Measurements from ENCODE around the gene NXN.
"Not testable (repeated sequence)": the region's sequence is repeated elsewhere in the genome, so short reads cannot be mapped to it uniquely, and the experiment has no call there.

NXN gene

DNA sequence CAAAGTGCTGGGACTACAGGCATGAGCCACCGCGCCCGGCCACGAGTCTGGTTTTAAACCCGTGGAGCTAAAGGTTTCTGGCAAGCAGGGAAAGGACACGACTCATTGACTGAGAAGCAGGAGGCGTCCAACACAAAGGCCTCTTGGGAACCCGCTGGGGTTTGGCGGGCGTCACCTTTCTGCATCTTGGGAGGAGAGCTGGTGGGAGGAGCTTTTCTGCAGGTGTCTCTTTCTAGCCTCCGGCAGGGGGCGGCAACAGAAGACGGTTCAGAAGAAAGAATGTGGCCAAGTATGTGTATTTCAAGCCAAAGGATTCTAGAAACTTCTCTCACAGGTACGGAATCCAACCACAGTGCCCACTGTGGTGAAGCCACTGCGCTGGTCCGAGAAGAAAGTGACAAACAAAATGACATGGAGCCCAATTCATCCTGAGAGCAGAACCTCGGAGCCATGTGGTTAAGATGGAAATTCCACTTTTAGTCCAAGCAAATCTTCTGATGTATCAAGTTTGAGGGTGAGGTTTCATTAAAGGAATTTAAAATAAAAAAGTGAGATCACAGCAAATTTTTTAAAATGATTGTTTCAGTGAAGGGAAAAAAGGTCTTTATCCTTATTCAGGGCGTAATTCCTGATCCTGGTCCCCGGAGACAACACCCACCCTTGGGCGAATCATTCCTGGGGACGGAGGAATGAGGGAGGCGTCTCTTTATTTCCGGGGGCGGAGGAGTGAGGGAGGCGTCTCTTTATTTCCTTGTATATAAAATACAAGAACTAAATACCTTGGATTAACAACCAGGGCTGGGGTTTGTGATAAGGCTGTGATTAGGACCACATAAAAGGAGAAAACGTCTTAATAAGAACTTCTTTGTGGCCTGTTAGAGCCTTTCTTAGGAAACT, 99.8 kb downstream of the NXN start:
- H3K27ac ChIP-seq: no peak overlapping the region
- TF ChIP-seq, protein P1, sequence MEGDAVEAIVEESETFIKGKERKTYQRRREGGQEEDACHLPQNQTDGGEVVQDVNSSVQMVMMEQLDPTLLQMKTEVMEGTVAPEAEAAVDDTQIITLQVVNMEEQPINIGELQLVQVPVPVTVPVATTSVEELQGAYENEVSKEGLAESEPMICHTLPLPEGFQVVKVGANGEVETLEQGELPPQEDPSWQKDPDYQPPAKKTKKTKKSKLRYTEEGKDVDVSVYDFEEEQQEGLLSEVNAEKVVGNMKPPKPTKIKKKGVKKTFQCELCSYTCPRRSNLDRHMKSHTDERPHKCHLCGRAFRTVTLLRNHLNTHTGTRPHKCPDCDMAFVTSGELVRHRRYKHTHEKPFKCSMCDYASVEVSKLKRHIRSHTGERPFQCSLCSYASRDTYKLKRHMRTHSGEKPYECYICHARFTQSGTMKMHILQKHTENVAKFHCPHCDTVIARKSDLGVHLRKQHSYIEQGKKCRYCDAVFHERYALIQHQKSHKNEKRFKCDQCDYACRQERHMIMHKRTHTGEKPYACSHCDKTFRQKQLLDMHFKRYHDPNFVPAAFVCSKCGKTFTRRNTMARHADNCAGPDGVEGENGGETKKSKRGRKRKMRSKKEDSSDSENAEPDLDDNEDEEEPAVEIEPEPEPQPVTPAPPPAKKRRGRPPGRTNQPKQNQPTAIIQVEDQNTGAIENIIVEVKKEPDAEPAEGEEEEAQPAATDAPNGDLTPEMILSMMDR (IDR thresholded peaks at IDR 0.05): peak; percentile 76
- TF ChIP-seq ZFX (IDR thresholded peaks at IDR 0.05; ENCODE audit: borderline replicate concordance): no peak

DNA sequence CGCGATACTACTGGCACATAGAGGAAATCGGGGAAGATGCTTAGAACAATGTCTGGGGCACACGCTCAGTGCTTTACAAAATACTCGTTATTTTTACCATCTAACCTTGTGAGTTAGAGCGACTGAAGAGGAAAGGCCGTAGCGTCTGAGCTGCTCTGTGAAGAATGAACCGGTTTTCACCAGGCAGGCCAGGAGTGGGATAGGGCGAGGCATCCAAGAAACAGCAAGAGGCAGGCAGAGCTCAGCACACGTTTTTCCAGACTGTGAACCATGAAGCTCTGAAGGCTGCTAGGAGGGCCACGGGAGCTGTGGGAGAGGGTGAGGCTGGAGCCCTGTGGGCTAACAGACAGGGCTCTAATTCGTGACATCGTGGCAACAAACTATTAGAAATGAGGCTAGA, 101.9 kb downstream of the NXN start:
- no peak for TF ChIP-seq ZFX (IDR thresholded peaks at IDR 0.05; ENCODE audit: borderline replicate concordance)
- TF ChIP-seq, protein P1 (IDR thresholded peaks at IDR 0.05): no peak
- no peak overlapping the region for H3K27ac ChIP-seq

DNA sequence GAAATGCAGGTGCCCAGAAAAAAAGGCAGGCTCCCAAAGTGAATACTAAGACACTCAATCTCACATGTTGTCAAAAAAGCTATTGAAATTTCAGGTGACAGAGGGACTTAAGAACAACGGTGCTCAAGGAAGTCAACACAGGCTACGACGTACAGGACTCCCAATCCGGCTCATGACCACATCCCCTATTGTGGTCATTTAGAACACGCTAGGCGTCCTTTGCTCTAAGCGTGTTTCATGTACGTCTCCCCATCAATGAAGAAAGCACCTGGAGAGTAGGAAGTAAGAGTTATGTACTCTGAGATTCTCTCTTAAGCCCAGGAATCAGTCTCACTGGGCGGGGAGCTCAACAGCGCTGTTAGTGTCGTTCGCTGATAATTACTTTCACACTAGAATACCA, 103.3 kb downstream of the NXN start:
- TF ChIP-seq ZFX (IDR thresholded peaks at IDR 0.05; ENCODE audit: borderline replicate concordance): no peak
- TF ChIP-seq, protein P1 (IDR thresholded peaks at IDR 0.05): peak; percentile 39
- no peak overlapping the region for H3K27ac ChIP-seq

DNA sequence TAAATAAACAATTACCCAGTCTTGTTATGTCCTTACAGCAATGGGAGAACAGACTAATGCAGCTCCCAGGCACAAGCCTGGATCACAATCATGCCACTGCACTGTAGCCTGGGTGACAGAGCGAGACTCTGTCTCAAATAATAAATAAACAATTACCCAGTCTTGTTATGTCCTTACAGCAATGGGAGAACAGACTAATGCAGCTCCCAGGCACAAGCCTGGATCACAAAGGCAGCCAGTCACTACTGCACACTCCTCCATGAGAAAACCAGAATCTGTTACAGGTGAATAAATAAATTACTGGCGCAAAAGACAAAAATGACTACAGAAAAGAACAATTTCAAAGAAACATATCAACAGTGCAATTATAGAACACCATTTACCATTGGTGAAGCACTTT, 105.0 kb downstream of the NXN start:
- not testable (repeated sequence) for H3K27ac ChIP-seq

DNA sequence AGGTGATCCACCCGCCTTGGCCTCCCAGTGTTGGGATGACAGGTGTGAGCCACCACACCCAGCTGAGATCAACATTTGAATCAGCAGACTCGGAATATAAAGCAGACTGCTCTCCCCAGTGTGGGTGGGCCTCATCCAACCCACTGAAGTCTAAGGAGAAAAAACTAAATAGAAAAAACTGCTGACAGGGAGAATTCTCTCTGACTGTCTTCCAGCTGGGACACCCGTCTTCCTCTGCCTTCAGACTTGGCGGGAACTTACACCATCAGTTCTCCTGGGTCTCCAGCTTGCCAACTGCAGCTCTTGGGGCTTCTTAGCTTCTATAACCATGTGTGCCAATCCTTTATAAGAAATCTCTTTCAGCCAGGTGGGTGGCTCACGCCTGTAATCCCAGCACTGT, 106.7 kb downstream of the NXN start:
- TF ChIP-seq, protein P1 (IDR thresholded peaks at IDR 0.05): no peak
- TF ChIP-seq ZFX (IDR thresholded peaks at IDR 0.05; ENCODE audit: borderline replicate concordance): no peak
- no peak overlapping the region for H3K27ac ChIP-seq

DNA sequence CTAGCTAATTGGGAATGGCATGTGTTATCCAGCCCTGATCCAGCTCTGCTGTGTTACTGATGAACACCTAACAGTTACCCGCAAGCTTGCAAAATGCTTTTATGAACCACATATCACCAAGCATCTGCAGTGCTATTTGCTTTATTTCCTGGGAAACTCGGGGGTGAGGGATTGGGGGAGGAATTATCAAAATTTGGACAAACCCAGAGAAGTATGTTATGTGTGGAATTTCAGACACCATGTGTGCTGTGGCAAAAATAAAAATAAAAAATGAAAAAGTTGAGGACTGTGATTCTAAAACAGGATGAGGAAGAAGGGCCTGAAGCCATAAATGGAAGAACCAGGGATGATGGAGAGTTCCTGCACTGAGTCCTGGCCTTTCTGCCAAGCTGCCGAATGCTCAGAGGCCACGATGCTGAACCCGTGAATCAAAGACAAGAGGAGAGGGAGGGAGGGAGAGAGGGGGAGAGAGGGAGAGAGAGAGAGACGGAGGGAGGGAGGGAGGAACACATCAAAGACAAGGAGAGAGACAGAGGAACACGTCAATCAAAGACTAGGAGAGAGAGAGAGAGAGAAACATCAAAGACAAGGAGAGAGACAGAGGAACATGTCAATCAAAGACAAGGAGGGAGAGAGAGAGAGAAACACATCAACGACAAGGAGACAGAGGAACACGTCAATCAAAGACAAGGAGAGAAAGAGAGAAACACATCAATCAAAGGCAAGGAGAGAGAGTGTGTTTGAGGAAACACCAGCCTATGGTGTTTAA, 107.6 kb downstream of the NXN start:
- TF ChIP-seq, protein P1 (IDR thresholded peaks at IDR 0.05): no peak
- TF ChIP-seq ZFX (IDR thresholded peaks at IDR 0.05; ENCODE audit: borderline replicate concordance): no peak
- H3K27ac ChIP-seq: no peak overlapping the region

DNA sequence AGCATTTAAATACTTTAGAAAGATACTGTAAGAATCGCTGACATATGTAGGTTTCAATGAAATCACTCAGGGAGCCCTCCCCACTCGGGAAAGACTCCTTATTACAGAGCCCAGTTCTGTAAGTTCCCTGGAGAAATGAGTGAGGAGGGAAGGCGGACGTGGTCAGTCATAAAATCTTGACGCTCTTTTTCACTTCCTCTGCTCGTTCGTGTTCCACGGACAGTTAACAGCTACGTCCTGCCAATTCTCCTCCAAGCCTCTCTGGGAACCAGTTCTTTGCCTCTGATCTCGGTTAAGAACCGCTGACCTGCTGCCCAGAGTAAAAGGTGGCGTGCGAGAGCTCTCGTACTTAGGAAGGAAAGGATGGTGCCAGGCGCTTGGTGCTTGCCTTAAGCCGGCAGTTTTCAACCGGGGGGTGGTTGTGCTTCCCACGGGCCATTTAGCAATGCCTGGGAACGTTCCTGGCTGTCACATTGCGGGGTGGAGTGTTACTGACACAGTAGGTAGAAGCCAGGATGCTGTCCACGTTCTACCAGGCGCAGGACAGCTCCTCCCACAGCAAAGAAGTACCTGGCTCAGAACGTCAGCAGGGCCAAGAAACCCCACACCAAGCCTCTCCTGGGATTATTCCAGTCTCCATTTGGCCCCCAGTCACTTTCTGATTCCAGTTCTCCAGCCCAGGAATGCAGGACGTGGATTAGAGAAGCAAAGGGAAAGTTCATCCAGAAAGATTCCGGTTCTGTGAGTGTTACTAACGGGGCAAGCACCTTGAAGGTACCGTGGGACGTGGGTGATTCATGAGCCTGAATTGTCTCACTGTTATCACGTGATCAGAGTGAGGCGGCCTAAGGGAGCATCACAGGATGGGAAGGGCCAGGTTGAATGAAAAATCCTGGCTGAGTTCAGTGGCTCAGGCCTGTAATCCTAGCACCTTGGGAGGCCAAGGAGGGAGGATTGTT, 109.7 kb downstream of the NXN start:
- H3K27ac ChIP-seq: no peak overlapping the region

More for the DNA sequence above, 109.7 kb downstream of the NXN start:
- TF ChIP-seq ZFX (IDR thresholded peaks at IDR 0.05; ENCODE audit: borderline replicate concordance): no peak
- TF ChIP-seq, protein P1 (IDR thresholded peaks at IDR 0.05): no peak
